Osteocyte (in vitro differentiated cells): ENCODE results near the gene PEX14. TPM values are rescaled to one million over a fixed set of nuclear protein-coding genes. Genes with fewer than 3 reads are reported as not detected.

ENCODE experiments used
- DNase-seq: peaks from one replicate; pipeline ENCODE4 v3.0.0; 2021; ENCODE audit warnings: mixed read lengths; ENCODE audit not compliant: unreplicated experiment; ENCODE audit errors: extremely low spot score
- H3K27ac Mint-ChIP-seq: one replicate; pipeline ENCODE4 v1.8.0; 2021; ENCODE audit warnings: mild to moderate bottlenecking, mixed read lengths; ENCODE audit not compliant: unreplicated experiment
- H3K27me3 Mint-ChIP-seq: one replicate; pipeline ENCODE4 v1.8.0; 2021; ENCODE audit warnings: mixed read lengths; ENCODE audit not compliant: unreplicated experiment
- H3K36me3 Mint-ChIP-seq: one replicate; pipeline ENCODE4 v1.8.0; 2021; ENCODE audit warnings: mixed read lengths; ENCODE audit not compliant: unreplicated experiment
- H3K4me1 Mint-ChIP-seq: one replicate; pipeline ENCODE4 v1.8.0; 2021; ENCODE audit warnings: mixed read lengths; ENCODE audit not compliant: unreplicated experiment
- H3K4me3 Mint-ChIP-seq: one replicate; pipeline ENCODE4 v1.8.0; 2021; ENCODE audit warnings: mild to moderate bottlenecking, moderate library complexity, mixed read lengths; ENCODE audit not compliant: unreplicated experiment
- H3K9me3 Mint-ChIP-seq: one replicate; pipeline ENCODE4 v1.8.0; 2021; ENCODE audit warnings: mixed read lengths; ENCODE audit not compliant: unreplicated experiment
- CTCF ChIP-seq: fragments of 200-600 bp; sonication (generic); IDR thresholded peaks from 2 replicates; pipeline ENCODE4 v1.5.0; 2021; ENCODE audit warnings: antibody characterized with exemption, mild to moderate bottlenecking, moderate library complexity
- total RNA-seq: library from RNA; stranded (reverse); gene quantifications from 2 replicates; pipeline ENCODE4 v1.2.1, GENCODE V29; 2021

PEX14 gene
- total RNA-seq, 1 donor from 2014 or later = 22.2 TPM

GRCh38 chr1:10589074-10589473, 114.3 kb downstream of the PEX14 start:
- H3K36me3 Mint-ChIP-seq = peaks cover 6% of the 10 kb centered on the region
- no peaks in the 10 kb centered on the region for H3K27me3 Mint-ChIP-seq
- no peak for TF ChIP-seq CTCF
- H3K27ac Mint-ChIP-seq = no peak overlapping the region
- no peak overlapping the region for H3K4me3 Mint-ChIP-seq
- no peaks in the 10 kb centered on the region for H3K4me1 Mint-ChIP-seq
- H3K9me3 Mint-ChIP-seq = peaks cover 12% of the 10 kb centered on the region
- no peak for DNase-seq

DNA sequence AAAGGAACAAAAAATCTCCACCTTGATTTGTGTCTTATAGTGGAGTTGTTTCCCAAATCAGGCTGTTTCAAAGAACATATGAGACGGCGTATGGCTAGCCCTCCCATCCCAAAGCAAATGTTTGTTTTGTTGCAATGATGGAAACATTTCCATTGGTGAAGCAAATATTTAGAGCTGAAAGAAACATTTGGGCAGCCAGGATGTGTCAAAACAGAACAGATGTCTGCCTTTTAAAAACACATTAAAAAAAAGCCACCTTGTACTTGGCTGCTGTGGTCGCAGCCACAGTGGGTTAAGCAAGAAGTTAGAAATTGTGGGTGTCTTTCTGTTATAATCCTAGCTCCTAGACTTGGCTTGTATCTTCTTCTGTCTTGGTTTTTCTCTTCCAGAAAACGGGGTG, 116.3 kb downstream of the PEX14 start:
- Mint-ChIP-seq H3K36me3 (peaks cover 3% of the 10 kb centered on the region), H3K27ac (no peak overlapping the region)
- no peak for TF ChIP-seq CTCF

DNA sequence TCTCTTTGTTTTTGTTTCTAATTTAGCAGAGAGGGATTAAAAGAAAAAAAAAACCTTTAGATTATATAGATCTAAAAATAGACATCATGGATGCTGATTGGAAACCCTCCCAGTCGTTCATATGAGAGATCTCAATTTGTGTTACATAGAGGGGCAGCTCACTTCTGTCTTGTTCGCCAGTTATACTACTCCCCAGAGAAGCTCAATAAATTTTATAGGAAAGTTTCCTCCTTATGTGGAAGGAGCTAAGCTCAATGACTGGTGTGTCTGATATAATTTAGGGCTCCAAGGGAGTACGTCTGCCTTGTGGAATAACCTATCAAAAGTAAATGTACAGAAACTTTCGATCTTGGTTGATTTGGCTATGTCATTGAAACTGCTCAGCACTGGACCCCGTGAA, 117.6 kb downstream of the PEX14 start:
- no peak for TF ChIP-seq CTCF
- H3K4me1 Mint-ChIP-seq = no peaks in the 10 kb centered on the region
- H3K27ac Mint-ChIP-seq = no peak overlapping the region
- H3K36me3 Mint-ChIP-seq = peaks cover 3% of the 10 kb centered on the region
- DNase-seq = no peak
- no peaks in the 10 kb centered on the region for H3K27me3 Mint-ChIP-seq
- no peak overlapping the region for H3K4me3 Mint-ChIP-seq
- H3K9me3 Mint-ChIP-seq = no peaks in the 10 kb centered on the region

More for the DNA sequence above, 116.3 kb downstream of the PEX14 start:
- no peaks in the 10 kb centered on the region for H3K4me1 Mint-ChIP-seq
- H3K27me3 Mint-ChIP-seq = no peaks in the 10 kb centered on the region
- no peaks in the 10 kb centered on the region for H3K9me3 Mint-ChIP-seq
- DNase-seq = no peak
- no peak overlapping the region for H3K4me3 Mint-ChIP-seq

DNA sequence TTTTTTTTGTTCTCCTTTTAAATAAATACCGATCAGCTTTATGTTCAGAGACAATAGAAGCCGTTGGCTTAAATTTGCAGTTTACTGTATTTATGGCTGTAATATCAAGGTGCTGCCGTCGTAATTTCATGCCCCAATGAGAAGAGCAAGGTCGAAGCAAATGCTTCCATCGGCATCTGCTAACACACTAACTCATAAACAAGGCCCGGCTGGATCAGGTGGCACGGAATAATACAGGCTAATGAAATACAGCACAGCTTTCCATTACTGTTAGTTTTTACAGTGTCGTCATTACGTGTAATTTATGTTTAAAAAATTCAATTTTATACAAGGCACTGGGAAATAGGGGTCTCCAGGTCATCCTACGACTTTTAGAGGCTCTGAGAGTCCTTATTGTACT, 119.0 kb downstream of the PEX14 start:
- DNase-seq = no peak
- Mint-ChIP-seq H3K27me3 (no peaks in the 10 kb centered on the region), H3K9me3 (no peaks in the 10 kb centered on the region), H3K27ac (no peak overlapping the region), H3K4me1 (peaks cover 9% of the 10 kb centered on the region), H3K4me3 (no peak overlapping the region), H3K36me3 (no peaks in the 10 kb centered on the region)
- TF ChIP-seq CTCF = no peak

DNA sequence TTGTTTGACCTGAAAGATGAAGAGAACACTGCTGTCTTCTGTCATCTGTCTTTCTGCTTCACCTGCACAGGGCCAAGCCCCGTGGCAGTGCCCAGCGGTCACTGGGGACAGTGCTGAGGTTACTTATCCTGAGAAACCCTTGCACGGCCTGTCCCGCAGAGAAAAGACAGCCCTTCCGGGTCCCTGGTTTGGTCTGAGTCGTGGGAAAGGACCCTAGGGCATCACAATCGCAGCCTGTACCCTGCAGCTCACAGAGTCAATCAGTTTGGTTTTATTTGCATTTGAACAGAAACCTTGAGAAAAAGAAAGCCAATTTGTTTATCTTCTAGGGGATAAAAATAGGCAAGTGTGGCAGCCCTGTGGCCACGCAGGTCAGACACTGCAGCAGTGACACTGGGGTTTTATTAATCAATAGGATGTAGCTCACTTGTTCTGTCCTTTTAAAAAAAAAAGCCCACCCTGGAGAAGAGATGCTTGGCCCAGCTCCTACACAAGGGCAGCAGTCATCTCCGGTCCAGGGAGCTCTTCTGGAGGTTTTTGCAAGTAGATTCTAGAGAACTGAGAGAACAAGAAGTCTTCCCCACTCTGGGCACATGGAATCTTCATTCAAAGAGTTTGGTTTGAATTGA, 120.0 kb downstream of the PEX14 start:
- no peak overlapping the region for H3K27ac Mint-ChIP-seq

More for the DNA sequence above, 120.0 kb downstream of the PEX14 start:
- Mint-ChIP-seq H3K36me3 (no peaks in the 10 kb centered on the region), H3K4me3 (no peak overlapping the region), H3K9me3 (no peaks in the 10 kb centered on the region), H3K27me3 (no peaks in the 10 kb centered on the region), H3K4me1 (peaks cover 18% of the 10 kb centered on the region)
- DNase-seq = no peak
- TF ChIP-seq CTCF = no peak
